Neutrophil (primary cell): ENCODE measurements around the gene TMEM108.

ENCODE experiments used
- H3K27ac ChIP-seq: fragments of 200-600 bp; sonication (generic); 2 replicates; pipeline ENCODE4 v1.5.1; 2016; ENCODE audit warnings: mild to moderate bottlenecking, moderate library complexity
- H3K27me3 ChIP-seq: fragments of 200-600 bp; sonication (generic); 2 replicates; pipeline ENCODE4 v1.6.0; 2016; ENCODE audit warnings: mild to moderate bottlenecking
- H3K36me3 ChIP-seq: fragments of 200-600 bp; sonication (generic); 2 replicates; pipeline ENCODE4 v1.5.1; 2017
- H3K4me1 ChIP-seq, 2 experiments: fragments of 200-600 bp in 1 of 2; sonication (generic) in 1 of 2; 1 replicate in 1 of 2; 2 replicates in 1 of 2; pipeline versions ENCODE4 v1.5.1 to v1.6.1; 2013 to 2016; ENCODE audit warnings: low read depth in 1 of 2, low read length in 1 of 2, mild to moderate bottlenecking in 1 of 2, moderate library complexity in 1 of 2; ENCODE audit not compliant: control insufficient read depth in 1 of 2, insufficient read depth in 1 of 2
- H3K4me3 ChIP-seq, 2 experiments: fragments of 200-600 bp in 1 of 2; sonication (generic) in 1 of 2; 1 replicate in 1 of 2; 2 replicates in 1 of 2; pipeline ENCODE4 v1.5.1; 2013 to 2016; ENCODE audit warnings: low read depth in 1 of 2, low read length in 1 of 2, mild to moderate bottlenecking in 1 of 2, moderate library complexity in 1 of 2
- H3K9me3 ChIP-seq: fragments of 200-600 bp; sonication (generic); 2 replicates; pipeline ENCODE4 v1.5.1; 2016
- TF ChIP-seq, protein P1 (sequence below): fragments of 200-600 bp; sonication (generic); IDR thresholded peaks from 2 replicates; pipeline ENCODE4 v1.5.1; 2016; ENCODE audit warnings: antibody characterized with exemption

The TMEM108 gene

DNA sequence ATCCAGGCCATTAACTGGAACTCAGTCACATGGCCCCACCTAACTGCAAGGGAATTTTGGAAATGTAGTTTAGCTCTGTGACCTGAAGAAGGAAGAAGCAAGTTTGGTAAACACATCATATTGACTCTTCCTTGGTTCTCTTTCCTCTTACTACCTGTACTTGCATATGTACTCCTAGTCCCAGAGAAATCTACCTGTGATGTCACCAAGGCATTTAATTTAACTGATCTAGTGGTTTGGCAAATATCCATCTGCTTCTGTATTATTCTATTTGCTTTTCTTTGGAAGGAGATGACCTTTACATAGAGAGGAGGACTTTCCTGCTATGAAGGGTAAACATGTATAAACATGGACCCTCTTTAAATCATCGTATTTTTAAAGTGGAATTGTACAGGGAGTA lies 150.8 kb downstream of the TMEM108 start:
- H3K9me3 ChIP-seq = no peaks in the 10 kb centered on the region
- no peak overlapping the region for H3K27ac ChIP-seq
- H3K36me3 ChIP-seq = no peaks in the 10 kb centered on the region
- H3K4me1 ChIP-seq = no peaks in the 10 kb centered on the region
- no peak overlapping the region for H3K4me3 ChIP-seq
- TF ChIP-seq, protein P1, sequence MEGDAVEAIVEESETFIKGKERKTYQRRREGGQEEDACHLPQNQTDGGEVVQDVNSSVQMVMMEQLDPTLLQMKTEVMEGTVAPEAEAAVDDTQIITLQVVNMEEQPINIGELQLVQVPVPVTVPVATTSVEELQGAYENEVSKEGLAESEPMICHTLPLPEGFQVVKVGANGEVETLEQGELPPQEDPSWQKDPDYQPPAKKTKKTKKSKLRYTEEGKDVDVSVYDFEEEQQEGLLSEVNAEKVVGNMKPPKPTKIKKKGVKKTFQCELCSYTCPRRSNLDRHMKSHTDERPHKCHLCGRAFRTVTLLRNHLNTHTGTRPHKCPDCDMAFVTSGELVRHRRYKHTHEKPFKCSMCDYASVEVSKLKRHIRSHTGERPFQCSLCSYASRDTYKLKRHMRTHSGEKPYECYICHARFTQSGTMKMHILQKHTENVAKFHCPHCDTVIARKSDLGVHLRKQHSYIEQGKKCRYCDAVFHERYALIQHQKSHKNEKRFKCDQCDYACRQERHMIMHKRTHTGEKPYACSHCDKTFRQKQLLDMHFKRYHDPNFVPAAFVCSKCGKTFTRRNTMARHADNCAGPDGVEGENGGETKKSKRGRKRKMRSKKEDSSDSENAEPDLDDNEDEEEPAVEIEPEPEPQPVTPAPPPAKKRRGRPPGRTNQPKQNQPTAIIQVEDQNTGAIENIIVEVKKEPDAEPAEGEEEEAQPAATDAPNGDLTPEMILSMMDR = no peak
- no peaks in the 10 kb centered on the region for H3K27me3 ChIP-seq

DNA sequence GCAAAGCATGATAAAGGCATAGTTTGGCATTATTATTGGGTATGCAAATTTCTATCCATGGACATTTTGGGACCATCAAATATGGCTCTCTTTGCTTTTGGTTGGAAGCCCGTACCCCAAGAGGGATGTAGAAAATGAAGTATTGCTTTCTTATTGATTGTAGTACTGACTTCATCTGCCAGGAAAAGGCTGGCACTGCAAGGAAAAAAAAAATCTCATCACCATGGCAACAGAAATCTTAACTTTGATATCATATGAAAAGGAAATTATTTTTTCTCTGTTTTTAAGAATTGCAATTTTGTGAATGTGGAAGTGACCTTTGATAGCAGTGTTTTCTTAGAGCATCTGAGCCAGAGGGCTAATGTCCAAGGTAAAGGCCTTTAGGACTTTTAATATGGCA lies 151.7 kb downstream of the TMEM108 start:
- H3K36me3 ChIP-seq = no peaks in the 10 kb centered on the region
- H3K27ac ChIP-seq = no peak overlapping the region
- no peak overlapping the region for H3K4me3 ChIP-seq
- no peaks in the 10 kb centered on the region for H3K4me1 ChIP-seq
- no peaks in the 10 kb centered on the region for H3K9me3 ChIP-seq
- TF ChIP-seq, protein P1 = no peak
- H3K27me3 ChIP-seq = no peaks in the 10 kb centered on the region

DNA sequence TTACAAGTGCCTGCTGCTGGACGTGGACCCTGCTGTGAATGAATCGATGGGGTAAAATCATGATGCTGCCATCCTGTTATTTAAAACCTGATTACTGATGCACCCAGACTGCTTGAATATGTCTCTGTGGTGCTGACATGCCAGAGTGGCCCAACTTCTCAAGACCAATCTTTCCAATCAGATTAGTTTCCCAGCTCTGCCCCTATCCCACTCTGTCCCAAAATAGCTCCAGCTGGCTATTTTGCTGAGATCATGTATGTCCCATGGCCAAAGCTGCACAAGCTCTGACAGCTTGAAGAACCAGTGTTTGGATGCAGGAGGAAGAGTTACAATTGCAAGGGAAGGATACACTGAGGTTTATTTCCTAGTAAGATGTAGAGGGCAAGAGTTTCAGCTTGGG lies 153.6 kb downstream of the TMEM108 start:
- H3K4me3 ChIP-seq = no peak overlapping the region
- no peak overlapping the region for H3K27ac ChIP-seq
- no peaks in the 10 kb centered on the region for H3K4me1 ChIP-seq
- TF ChIP-seq, protein P1 = no peak
- H3K9me3 ChIP-seq = no peaks in the 10 kb centered on the region
- H3K36me3 ChIP-seq = no peaks in the 10 kb centered on the region
- no peaks in the 10 kb centered on the region for H3K27me3 ChIP-seq

DNA sequence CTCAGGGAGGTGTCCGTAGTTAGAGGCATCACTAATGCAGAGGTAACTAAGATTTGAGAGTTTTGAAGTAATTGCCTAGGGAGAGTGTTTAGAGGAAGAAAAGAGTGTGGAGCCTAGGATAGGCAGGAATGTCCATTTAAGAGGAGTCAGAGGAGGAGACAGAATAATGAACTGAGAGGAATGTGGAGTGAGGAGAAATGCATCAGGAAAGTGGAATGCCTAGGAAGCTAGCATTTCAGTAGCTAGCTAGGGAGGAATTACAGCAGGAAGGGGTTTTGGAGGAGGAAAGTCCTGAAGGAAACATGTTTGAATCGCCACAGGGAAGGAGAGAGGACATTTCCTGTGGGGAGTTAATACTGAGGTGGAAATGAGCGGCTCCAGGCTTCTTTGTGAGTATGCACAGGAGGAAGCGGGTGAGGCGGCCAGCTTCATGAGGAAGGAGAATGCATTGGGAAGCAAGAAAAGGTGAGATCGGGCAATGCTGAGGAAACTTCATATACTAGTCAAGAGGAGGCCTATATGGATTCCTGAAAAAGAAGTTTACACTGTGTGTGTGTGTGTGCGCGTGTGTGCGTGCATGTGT lies 154.3 kb downstream of the TMEM108 start:
- H3K4me1 ChIP-seq = no peaks in the 10 kb centered on the region
- H3K27ac ChIP-seq = no peak overlapping the region
- TF ChIP-seq, protein P1 = no peak
- no peaks in the 10 kb centered on the region for H3K36me3 ChIP-seq
- no peak overlapping the region for H3K4me3 ChIP-seq
- H3K9me3 ChIP-seq = no peaks in the 10 kb centered on the region
- H3K27me3 ChIP-seq = no peaks in the 10 kb centered on the region

DNA sequence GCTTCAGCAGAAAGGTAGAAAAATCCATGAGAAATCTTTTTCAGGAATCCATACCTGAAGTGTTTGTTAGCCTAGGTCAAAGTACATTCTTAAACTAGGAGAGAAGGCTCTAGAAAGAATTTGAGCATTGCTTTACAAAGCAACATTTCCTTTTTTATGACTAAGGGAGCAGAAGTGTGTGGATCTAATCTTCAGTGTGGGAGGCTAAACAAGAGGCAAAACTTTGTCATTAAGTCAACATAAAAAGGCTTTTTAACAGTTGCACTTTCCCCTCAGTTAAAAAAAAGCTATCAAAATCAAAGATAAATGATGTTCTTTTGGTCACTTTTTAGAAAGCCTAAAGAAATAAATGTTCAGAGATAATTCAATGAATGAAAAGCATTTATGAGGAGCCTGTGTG lies 154.8 kb downstream of the TMEM108 start:
- Histone ChIP-seq H3K4me1 (no peaks in the 10 kb centered on the region), H3K27me3 (no peaks in the 10 kb centered on the region), H3K4me3 (no peak overlapping the region), H3K36me3 (no peaks in the 10 kb centered on the region), H3K9me3 (no peaks in the 10 kb centered on the region), H3K27ac (no peak overlapping the region)
- TF ChIP-seq, protein P1 = no peak

DNA sequence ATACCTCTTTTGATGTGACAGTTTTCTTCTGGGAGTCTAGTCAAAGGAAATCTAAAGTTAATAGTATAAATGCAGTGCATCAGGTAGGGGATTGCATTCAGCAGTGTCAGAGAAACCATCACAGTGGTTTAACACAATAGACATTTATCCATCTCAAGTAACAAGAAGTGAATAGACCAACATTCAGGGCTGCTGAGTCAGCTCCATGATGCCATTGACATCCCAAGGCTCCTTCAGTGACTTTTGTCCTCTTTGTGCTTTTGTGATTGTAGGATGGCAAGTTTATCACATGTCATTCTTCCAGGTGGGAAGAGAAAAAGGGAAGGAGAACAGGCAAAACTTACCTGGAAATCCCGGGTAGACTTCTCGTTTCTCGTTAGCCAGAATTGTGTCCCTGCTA lies 158.3 kb downstream of the TMEM108 start:
- H3K36me3 ChIP-seq = no peaks in the 10 kb centered on the region
- TF ChIP-seq, protein P1 = no peak
- H3K9me3 ChIP-seq = no peaks in the 10 kb centered on the region
- no peak overlapping the region for H3K27ac ChIP-seq
- no peak overlapping the region for H3K4me3 ChIP-seq
- H3K27me3 ChIP-seq = no peaks in the 10 kb centered on the region
- no peaks in the 10 kb centered on the region for H3K4me1 ChIP-seq
